Stimulated activated CD8-positive, alpha-beta memory T cell treated with anti-CD3 and anti-CD28 coated beads, Interleukin-7, amount 100 ng/mL, for 48 hours (primary cell): ENCODE measurements around the gene ZWILCH.

Source experiments
- DNase-seq, 2 donors: peaks; one replicate each; pipeline ENCODE4 v3.0.0-alpha.2; 2020; ENCODE audit warnings: low read depth in 1 of 2; ENCODE audit errors: extremely low read depth in 1 of 2

The ZWILCH gene

DNA sequence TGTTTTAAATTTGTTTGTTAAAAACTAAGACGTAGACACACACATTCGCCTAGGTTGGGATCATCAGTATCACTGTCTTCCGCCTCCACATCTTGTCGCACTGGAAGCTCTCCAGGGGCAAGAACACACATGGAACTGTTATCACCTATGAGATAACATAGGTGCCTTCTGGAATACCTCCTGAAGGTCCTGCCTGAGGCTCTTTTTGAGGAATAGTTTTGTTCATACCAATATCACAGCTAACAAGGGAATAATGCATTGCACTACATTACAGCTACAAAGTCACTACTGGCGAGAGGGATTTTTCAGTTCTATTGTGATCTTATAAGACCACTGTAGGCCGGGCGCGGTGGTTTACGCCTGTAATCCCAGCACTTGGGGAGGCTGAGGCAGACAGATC lies 29.9 kb downstream of the ZWILCH start:
- DNase-seq = no peak

DNA sequence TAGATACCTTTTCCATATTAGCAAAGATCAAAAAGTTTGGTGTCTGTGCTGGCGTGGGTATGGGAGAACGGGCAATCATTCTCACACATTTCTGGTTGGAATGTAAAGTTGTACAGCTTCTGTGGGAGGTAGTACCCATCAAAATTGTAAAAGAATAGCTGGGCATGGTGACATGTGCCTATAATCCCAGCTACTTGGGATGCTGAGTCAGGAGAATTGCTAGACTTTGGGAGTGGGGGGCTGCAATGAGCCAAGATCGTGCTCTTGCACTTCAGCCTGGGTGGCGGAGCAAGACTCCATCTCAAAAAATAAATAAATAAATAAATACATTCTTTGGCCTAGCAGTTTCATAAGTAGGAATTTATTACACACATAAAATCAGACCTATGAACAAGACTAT lies 37.8 kb downstream of the ZWILCH start:
- no peak for DNase-seq

- DNase-seq = no peak
Observed at GRCh38 chr15:66545255-66545654, 40.1 kb downstream of the ZWILCH start.

DNA sequence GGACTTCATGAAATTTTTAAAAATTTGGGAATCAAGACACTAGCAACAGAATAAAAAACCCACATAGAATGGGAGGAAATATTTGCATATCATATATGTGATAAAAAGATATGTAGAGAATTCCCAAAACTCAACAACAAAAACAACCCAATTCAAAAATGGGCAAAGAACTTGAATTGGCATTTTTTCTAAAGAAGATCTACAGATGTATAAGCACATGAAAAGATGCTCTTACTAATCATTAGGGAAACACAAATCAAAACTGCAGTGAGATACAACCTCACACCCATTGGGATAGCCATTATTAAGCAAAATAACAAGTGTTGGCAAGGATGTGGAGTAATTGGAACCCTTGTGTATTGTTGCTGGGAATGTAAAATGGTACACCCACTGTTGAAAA lies 50.6 kb downstream of the ZWILCH start:
- no peak for DNase-seq

DNA sequence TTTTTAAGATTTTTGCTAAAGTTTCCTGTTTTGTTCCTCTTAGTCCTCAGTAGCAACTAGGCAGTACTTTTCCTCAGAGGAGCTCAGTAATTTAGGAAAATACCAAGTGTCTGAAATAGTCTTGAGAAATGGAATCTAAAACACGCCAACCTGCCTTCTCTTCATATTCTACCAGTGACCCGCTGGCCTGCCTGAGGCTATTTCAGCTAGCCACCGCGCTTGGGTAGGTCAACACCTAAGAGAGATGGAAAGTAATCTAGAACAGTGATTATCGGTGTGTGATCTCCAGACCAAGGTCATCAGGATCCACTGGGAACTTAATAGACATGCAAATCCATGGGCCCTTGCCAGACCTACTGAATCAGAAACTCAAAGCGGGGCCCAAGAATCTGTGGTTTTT lies 53.1 kb downstream of the ZWILCH start:
- no peak for DNase-seq

GRCh38 chr15:66560856-66561525 lies 55.9 kb downstream of the ZWILCH start:
- no peak for DNase-seq

GRCh38 chr15:66563126-66563525 lies 58.0 kb downstream of the ZWILCH start:
- no peak for DNase-seq

GRCh38 chr15:66563566-66564110 lies 58.5 kb downstream of the ZWILCH start:
- DNase-seq = no peak

- no peak for DNase-seq
Observed at GRCh38 chr15:66564136-66565041, 59.3 kb downstream of the ZWILCH start.

DNA sequence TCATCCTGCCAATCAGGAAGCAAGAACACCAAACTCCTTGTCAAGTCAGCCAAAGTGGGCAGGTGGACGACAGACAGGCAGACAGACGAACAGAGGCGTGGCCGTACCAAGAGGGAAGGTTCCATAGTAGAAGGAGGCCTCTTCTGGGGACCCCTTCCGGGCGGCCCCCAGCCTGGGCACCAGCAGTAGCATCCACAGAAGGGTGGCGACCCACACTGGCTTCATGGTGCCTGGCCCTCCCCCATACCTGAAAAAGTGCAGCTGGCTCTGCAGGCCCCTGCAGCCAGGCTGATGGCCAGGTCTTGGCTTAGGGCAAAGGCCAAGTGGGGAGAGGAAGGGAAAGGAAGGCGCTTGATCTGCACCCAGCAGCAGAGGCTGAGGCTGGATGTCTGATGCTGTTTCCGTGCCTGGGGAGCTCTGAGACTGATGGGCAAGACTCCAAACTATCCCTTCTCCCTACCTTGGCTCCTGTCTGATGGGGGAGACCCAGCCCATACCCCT lies 60.1 kb downstream of the ZWILCH start:
- DNase-seq = no peak

DNA sequence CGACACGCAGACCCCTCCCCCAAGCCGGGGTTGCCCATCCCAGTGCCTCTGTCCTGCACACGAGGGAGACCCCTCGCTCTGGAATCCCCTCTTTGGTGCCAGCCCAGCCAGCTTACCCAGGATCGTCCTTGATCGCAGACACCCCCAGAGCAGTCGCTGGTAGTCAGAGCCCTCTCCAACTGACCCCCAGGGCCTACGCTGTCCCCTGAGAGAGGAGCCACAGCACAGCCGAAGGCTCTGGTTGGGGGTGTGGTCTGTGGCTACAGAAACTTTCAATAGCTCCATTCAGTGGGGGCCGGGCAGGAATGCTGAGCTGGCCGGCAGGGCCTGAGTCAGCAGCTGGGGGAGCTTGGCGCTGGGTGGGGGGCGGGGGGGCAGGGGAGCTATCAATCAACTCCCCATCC lies 60.6 kb downstream of the ZWILCH start, which contains the start of gene LCTL:
Gene LCTL (minus strand): TSS at position 258 of the 404 bp plus-strand sequence. CDS start 633 bp downstream, outside the sequence.
- DNase-seq = no peak

DNA sequence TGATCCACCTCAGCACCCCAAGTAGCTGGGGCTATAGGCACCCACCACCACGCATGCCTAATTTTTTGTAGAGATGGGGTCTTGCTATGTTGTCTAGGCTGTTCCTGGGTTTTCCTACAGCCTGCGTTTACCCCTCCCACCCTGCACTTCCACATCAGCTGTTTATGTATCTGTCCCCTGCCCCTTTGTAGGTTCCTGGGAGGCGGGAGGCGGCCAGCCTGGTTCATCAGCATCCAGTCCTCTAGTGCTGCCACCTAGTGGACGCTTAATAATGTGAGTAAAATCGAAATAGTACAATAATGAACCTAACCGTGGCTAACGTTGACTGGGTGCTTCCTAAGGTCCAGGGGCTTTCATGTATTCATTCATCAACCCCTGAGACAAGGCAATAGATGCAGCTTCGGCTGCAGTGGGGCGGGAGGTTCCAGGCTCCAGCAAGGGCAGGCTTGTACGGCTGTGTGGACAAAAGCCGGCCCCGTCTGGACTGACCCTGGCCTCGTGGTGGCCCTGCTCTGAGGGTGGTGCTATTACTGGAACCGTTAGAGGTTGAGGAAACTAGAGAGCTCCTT lies 61.9 kb downstream of the ZWILCH start:
- peak; percentile 5 to 24 for DNase-seq

DNA sequence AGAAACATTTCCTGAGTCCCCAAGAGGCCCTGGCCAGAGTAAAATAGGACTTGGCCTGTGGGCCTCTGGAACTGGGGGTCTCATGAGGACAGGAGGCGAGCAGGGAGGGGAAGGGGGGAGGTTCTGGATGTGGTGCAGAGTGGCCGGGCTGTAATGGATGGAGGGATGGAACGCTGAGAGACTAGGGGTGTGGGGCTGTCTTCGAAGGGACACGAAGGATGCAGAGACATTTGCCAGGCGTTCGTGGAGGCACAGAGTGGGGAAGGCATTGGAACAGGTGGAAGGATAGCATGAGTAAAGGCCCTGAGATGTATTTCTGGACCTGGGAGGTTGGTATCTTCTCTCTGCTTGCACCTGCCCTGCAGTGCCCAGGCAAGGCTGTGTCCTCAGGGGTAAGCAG lies 62.8 kb downstream of the ZWILCH start:
- no peak for DNase-seq

DNA sequence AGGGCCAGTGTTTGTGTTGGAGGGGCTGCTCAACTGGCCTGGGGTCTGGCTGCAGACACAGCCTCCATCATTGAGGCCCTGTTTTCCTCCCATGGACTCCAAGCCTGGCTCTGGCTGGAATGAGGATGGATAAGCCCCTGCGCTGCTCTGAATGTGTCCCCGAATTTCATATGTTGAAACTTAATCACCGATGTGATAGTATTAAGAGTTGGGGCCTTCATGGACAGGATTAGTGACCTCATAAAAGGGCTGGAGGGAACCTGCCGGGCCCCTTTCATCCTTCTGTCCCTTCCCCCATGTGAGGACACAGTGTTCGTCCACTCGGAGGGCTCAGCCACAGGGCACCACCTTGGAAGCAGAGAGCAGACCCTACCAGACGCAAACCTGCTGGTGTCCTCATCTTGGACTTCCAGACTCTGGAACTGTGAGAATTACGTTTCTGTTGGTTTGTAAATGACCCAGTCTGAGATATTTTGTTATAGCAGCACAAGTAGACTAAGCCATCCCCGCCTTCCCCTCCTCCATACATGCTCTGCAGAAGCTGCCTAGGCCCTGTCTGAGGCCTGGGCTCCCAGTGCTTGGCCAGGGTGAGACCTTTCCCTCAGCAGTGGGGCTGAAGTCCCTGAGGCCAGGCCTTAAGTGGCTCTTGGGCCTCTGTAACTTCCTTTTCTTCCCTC lies 64.5 kb downstream of the ZWILCH start:
- DNase-seq = no peak

- no peak for DNase-seq
Observed at GRCh38 chr15:66570327-66570726, 65.2 kb downstream of the ZWILCH start.

DNA sequence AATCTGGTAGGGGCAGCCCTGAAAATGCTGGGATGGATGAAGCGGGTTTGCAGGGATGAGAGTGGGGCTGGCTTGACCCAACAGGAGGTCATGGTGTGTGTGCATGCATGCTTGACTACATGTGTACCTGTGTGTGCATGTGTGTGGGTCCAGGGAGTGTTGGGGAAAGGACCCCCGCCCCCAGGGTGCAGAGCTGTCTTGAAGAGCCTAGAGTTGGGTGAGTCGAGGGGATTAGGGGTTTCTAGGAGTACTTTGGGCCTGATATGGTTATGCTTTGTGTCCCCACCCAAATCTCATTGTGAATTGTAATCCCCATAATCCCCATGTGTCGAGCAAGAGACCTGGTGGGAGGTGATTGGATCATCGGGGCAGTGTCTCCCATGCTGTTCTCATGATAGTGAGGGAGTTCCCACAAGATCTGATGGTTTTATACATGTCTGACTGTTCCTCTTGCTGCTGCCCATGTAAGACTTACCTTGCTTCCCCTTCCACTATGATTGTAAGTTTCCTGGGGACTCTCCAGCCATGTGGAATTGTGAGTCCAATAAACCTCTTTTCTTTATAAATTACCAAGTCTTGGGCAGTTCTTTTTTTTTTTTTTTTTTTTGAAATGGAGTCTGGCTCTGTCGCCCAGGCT lies 65.8 kb downstream of the ZWILCH start:
- no peak for DNase-seq

- DNase-seq = no peak
Observed at GRCh38 chr15:66572146-66572545, 67.0 kb downstream of the ZWILCH start.

DNA sequence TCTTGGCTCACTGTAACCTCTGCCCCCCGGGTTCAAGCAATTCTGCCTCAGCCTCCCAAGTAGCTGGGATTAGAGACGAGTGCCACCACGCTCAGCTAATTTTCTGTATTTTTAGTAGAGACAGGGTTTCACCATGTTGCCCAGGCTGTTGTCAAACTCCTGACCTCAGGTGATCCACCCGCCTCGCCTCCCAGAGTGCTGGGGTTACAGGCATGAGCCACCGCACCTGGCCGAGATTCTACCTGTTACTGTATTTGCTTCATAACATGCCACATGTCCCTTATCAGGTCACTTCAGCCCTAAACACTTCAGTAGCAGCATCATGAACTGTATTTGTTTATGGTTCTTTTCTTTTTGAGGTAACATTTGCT lies 68.2 kb downstream of the ZWILCH start:
- DNase-seq = no peak

DNA sequence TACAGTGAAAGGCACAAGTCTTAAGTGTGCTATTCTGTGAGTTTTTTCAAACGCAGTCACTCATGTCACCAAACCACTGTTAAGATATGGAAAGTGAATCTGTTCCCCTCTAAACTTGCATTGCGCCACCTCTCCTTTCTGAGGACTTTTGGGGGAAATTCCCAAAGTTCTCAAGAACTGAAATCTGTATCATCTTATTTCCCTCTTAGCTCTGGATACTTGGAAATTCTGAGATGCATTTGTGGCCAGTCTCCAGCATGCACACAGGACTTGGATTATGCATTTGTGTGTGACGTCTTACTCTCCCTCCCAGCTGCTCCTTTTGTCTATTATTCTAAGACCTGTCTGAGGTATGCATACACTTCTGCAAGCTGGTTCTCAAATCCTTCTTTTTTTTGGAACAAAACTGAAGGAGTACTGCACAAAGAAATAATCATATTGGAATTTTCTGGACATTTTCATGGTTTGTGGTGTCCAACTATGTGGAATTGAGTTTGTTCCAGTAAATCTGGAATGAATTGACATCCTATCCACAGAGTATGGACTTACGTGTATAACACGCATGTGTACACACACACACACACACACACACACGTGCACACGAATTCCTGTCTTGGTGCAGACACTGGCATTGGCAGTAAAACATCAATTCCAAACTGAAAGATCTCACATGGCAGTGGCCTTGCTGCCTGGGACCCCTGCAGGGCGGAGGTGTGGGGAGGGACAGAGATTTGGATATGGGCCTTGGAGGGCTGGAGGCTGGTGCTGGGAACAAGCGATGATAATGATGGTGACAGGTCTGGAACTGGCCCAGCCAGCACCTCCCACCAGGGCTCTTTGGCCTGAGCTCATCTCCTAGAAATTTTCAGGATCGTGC lies 68.8 kb downstream of the ZWILCH start:
- no peak for DNase-seq
